Muscle of leg (tissue), 11 donors: Measurements from ENCODE around the gene CHRM2. TPM values are rescaled to one million over a fixed set of nuclear protein-coding genes. Genes with fewer than 3 reads are reported as not detected.

Source experiments
- DNase-seq: peaks from one replicate; pipeline ENCODE4 v3.0.0; 2013
- H3K27ac ChIP-seq: one replicate; pipeline ENCODE4 v1.5.1; 2013; ENCODE audit warnings: mild to moderate bottlenecking, low read length, control low read depth
- H3K27me3 ChIP-seq: one replicate; pipeline ENCODE4 v1.6.1; 2013; ENCODE audit warnings: low read length; ENCODE audit not compliant: control insufficient read depth, insufficient read depth
- H3K36me3 ChIP-seq: one replicate; pipeline ENCODE4 v1.6.1; 2013; ENCODE audit warnings: low read length; ENCODE audit not compliant: control insufficient read depth, insufficient read depth
- H3K4me1 ChIP-seq: one replicate; pipeline ENCODE4 v1.6.1; 2013; ENCODE audit warnings: low read length; ENCODE audit not compliant: control insufficient read depth, insufficient read depth
- H3K4me3 ChIP-seq: one replicate; pipeline ENCODE4 v1.5.1; 2013; ENCODE audit warnings: low read length, control low read depth
- H3K9me3 ChIP-seq: replicated peaks from 2 replicates; pipeline ENCODE4 v1.6.1; 2013; ENCODE audit warnings: low read depth, low read length; ENCODE audit not compliant: control insufficient read depth
- WGBS: methylation state at CpG from one replicate; pipeline ENCODE4 v1.1.5; 2013; ENCODE audit warnings: missing lambda C conversion rate; ENCODE audit not compliant: insufficient coverage; 5-methylcytosine and 5-hydroxymethylcytosine counted together
- polyA plus RNA-seq, 8 donors: library from polyadenylated mRNA; unstranded; fragments of 120-200 nt; gene quantifications; one replicate each; pipeline versions ENCODE4 v1.2.1 to v1.2.3, GENCODE V29; 2013; ENCODE audit warnings: inconsistent platforms in 1 of 8, low replicate concordance in 1 of 8; ENCODE audit not compliant: insufficient read length in 8 of 8, insufficient read depth in 1 of 8
- total RNA-seq: library from RNA; stranded (reverse); fragments of 120-200 nt; gene quantifications from one replicate; pipeline ENCODE4 v1.2.4, GENCODE V29; 2013

CHRM2 gene
- total and polyA plus RNA-seq, 9 donors = 0.12 to 1.1 (median 0.35) TPM

- Histone ChIP-seq H3K4me3 (no peak overlapping the region), H3K4me1 (no peaks in the 10 kb centered on the region), H3K27me3 (no peaks in the 10 kb centered on the region), H3K9me3 (no peaks in the 10 kb centered on the region), H3K36me3 (no peaks in the 10 kb centered on the region), H3K27ac (no peak overlapping the region)
- peak; percentile 3 for DNase-seq
These were observed 57.1 kb downstream of the CHRM2 start for GRCh38 chr7:136925556-136925955.

DNA sequence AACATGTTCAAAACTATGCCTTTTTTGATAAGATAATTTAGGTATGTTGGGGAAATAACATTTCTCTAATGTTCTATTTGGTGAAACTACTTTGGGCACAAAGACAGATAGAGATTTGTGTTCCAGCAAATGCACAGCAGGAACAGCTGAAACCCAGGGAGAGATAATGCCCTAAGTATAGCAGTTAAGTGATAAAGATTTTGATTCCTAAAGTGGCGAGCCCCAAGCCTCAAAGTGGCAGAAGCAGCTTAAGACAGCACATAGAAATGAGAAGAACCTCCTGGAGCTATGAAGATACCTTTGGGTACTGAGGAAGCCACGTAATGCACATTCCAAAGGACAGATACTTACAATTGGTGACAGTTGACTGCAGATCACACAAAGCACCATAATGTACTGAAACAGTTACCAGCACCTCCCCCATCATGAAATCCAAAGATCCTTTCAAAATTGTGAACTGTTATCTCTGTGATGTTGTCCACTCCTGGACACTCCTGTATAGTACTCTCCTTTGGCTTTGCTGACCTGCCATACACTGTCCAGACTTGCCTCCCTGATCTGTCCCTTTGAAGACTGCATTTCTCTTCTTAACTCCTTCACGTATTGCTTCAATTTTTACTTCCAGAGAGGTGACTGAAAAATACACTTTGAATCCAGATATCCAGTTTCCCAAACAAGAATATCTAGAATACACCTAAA lies 62.9 kb downstream of the CHRM2 start:
- no peak for DNase-seq
- Histone ChIP-seq H3K4me1 (no peaks in the 10 kb centered on the region), H3K27me3 (no peaks in the 10 kb centered on the region), H3K9me3 (no peaks in the 10 kb centered on the region), H3K4me3 (no peak overlapping the region), H3K27ac (no peak overlapping the region), H3K36me3 (no peaks in the 10 kb centered on the region)
- WGBS = 86% methylated on average over 1 of the region's 3 CpGs

GRCh38 chr7:136937436-136937835 lies 69.0 kb downstream of the CHRM2 start:
- Histone ChIP-seq H3K27me3 (no peaks in the 10 kb centered on the region), H3K9me3 (no peaks in the 10 kb centered on the region), H3K36me3 (no peaks in the 10 kb centered on the region), H3K4me3 (no peak overlapping the region), H3K27ac (no peak overlapping the region), H3K4me1 (no peaks in the 10 kb centered on the region)
- no CpG with 5 or more reads among the region's 5 CpGs for WGBS
- no peak for DNase-seq

- H3K9me3 ChIP-seq = no peaks in the 10 kb centered on the region
- H3K27me3 ChIP-seq = no peaks in the 10 kb centered on the region
- H3K36me3 ChIP-seq = no peaks in the 10 kb centered on the region
- no peak overlapping the region for H3K27ac ChIP-seq
- H3K4me3 ChIP-seq = no peak overlapping the region
- no peak for DNase-seq
- WGBS = 98% methylated on average over 11 of the region's 13 CpGs
- H3K4me1 ChIP-seq = no peaks in the 10 kb centered on the region
These were observed 70.0 kb downstream of the CHRM2 start for GRCh38 chr7:136938476-136938875.

- H3K4me3 ChIP-seq = no peak overlapping the region
- H3K36me3 ChIP-seq = no peaks in the 10 kb centered on the region
- no peaks in the 10 kb centered on the region for H3K9me3 ChIP-seq
- no peaks in the 10 kb centered on the region for H3K27me3 ChIP-seq
- H3K27ac ChIP-seq = no peak overlapping the region
- DNase-seq = no peak
- no peaks in the 10 kb centered on the region for H3K4me1 ChIP-seq
- WGBS = 87% methylated on average over 4 of the region's 4 CpGs
These were observed 71.7 kb downstream of the CHRM2 start for GRCh38 chr7:136940122-136940521.

DNA sequence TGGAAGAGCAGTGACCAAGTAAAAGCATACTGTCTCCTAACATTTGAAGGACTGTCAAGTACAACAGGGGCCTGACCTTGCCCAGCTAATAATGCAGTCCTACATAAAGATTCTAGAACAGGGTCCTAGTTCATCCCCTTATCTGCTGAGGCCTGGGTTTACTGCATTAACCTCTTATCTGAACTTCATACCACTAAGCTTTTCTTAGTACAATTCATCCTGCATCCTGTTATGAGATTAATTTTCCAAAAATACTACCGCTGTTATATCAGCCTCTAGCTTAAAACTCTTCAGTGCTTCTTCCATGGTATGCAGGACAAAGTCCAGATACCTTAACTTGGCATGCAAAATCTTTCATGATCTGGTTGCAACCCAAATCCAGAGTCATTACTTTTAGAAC lies 72.5 kb downstream of the CHRM2 start:
- Histone ChIP-seq H3K9me3 (no peaks in the 10 kb centered on the region), H3K4me3 (no peak overlapping the region), H3K4me1 (no peaks in the 10 kb centered on the region), H3K36me3 (no peaks in the 10 kb centered on the region), H3K27ac (no peak overlapping the region), H3K27me3 (no peaks in the 10 kb centered on the region)
- DNase-seq = no peak
- 79% methylated on average over 1 of the region's 1 CpG for WGBS

- no peak overlapping the region for H3K4me3 ChIP-seq
- H3K27me3 ChIP-seq = no peaks in the 10 kb centered on the region
- H3K4me1 ChIP-seq = no peaks in the 10 kb centered on the region
- no CpG with 5 or more reads among the region's 1 CpG for WGBS
- H3K9me3 ChIP-seq = no peaks in the 10 kb centered on the region
- no peak for DNase-seq
- no peaks in the 10 kb centered on the region for H3K36me3 ChIP-seq
- no peak overlapping the region for H3K27ac ChIP-seq
These were observed 73.4 kb downstream of the CHRM2 start for GRCh38 chr7:136941816-136942215.

DNA sequence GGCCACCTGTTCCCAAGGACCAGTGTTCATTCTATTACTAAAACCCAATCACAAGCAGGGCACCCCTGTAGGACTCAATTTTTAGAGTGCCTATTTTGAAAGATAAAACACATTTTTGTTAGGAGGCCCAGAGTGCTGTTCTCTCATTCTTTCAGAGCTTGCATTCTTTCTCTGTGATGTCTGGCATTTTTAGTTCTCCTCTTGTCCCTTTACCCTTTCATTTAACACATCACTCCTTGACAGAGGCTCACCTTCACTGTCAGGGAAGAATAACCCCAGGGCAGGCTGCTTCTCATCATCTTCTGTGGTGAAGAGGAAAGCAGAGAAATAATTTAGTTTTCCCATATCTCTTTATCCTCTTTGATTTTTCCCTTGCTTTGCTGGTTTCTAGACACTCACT lies 73.9 kb downstream of the CHRM2 start:
- H3K27ac ChIP-seq = no peak overlapping the region

GRCh38 chr7:136942994-136943393 lies 74.5 kb downstream of the CHRM2 start:
- no CpG with 5 or more reads among the region's 1 CpG for WGBS
- no peaks in the 10 kb centered on the region for H3K4me1 ChIP-seq

More for the DNA sequence above, 73.9 kb downstream of the CHRM2 start:
- no peak overlapping the region for H3K4me3 ChIP-seq
- DNase-seq = no peak
- H3K36me3 ChIP-seq = no peaks in the 10 kb centered on the region
- no peaks in the 10 kb centered on the region for H3K9me3 ChIP-seq
- no peaks in the 10 kb centered on the region for H3K27me3 ChIP-seq
- H3K4me1 ChIP-seq = no peaks in the 10 kb centered on the region

DNA sequence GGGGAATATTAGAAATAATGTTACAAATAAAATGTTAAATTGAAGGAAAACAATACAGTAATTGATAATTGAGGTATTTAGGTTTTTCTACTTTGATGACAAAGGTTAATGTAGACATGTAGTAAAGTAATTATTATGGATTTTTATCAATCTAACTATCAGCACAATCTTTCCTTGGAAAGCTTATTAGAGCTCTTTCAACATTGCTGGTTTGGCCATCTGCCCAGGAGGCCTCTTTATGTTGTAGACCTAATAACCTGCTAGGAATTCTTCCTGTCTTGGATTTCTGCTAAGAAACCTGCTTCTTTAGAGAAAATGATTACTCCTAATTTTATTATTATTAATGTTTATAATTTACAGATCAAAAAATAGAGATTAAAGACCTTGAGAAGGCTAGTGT lies 78.9 kb downstream of the CHRM2 start:
- H3K27me3 ChIP-seq = no peaks in the 10 kb centered on the region
- H3K4me1 ChIP-seq = no peaks in the 10 kb centered on the region
- DNase-seq = no peak
- no peak overlapping the region for H3K27ac ChIP-seq
- H3K9me3 ChIP-seq = no peaks in the 10 kb centered on the region
- H3K36me3 ChIP-seq = no peaks in the 10 kb centered on the region
- no peak overlapping the region for H3K4me3 ChIP-seq

More at GRCh38 chr7:136942994-136943393, 74.5 kb downstream of the CHRM2 start:
- no peaks in the 10 kb centered on the region for H3K27me3 ChIP-seq
- no peak for DNase-seq
- no peaks in the 10 kb centered on the region for H3K9me3 ChIP-seq
- H3K4me3 ChIP-seq = no peak overlapping the region
- no peak overlapping the region for H3K27ac ChIP-seq
- no peaks in the 10 kb centered on the region for H3K36me3 ChIP-seq

DNA sequence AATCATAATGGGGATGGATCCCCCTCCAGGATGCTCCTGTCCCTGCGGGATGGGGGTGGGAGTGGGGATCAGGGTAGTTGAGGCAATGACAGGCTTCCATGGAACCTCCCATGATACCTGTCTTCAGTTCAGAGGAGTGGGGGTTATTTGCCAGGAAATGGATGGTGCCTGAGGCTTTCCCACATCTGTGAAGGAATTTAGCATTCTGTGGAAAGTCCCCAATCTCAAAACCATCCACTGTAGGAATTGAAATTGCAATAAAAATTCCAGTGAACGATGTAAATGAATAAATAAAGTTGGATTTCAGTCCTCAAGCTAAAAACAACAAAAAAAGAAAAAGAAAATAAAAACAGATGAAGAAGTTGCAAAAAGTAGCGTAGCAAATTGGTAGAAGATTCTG lies 81.9 kb downstream of the CHRM2 start:
- no peaks in the 10 kb centered on the region for H3K4me1 ChIP-seq
- WGBS = no CpG with 5 or more reads among the region's 3 CpGs
- no peaks in the 10 kb centered on the region for H3K27me3 ChIP-seq
- no peaks in the 10 kb centered on the region for H3K36me3 ChIP-seq
- no peak overlapping the region for H3K4me3 ChIP-seq
- H3K9me3 ChIP-seq = no peaks in the 10 kb centered on the region
- no peak for DNase-seq
- H3K27ac ChIP-seq = no peak overlapping the region
